HepG2 (cell line): ENCODE results near the gene UBE2M. TPM values are rescaled to one million over a fixed set of nuclear protein-coding genes. Genes with fewer than 3 reads are reported as not detected.
A peak's percentile ranks its signal among the peaks of the same experiment; 100 is the strongest.

Experiments
- CAMTA2 ChIP-seq: sonication (generic); formaldehyde crosslinking; IDR thresholded peaks from 2 replicates; pipeline ENCODE4 v1.4.0; 2020; ENCODE audit warnings: mild to moderate bottlenecking, missing genetic modification reagents, borderline replicate concordance
- HINFP ChIP-seq: sonication (generic); formaldehyde crosslinking; IDR thresholded peaks from 2 replicates; pipeline ENCODE4 v1.4.0; 2020; ENCODE audit warnings: low read depth, mild to moderate bottlenecking, missing genetic modification reagents
- LCORL ChIP-seq, 2 experiments: fragments of 450-650 bp in 1 of 2; sonication (generic) in 1 of 2; formaldehyde crosslinking in 1 of 2; IDR thresholded peaks; 2 replicates each; pipeline versions ENCODE4 v1.5.0 to v1.6.1; 2017 to 2020; ENCODE audit warnings: antibody characterized with exemption in 1 of 2, missing genetic modification reagents in 1 of 2
- RARG ChIP-seq: sonication (generic); formaldehyde crosslinking; IDR thresholded peaks from 2 replicates; pipeline ENCODE4 v1.4.0; 2020; ENCODE audit warnings: low read depth, mild to moderate bottlenecking, missing genetic modification reagents
- TFDP2 ChIP-seq: sonication (generic); formaldehyde crosslinking; IDR thresholded peaks from 2 replicates; pipeline ENCODE4 v1.4.0; 2020; ENCODE audit warnings: missing genetic modification reagents
- ZBTB1 ChIP-seq: sonication (generic); formaldehyde crosslinking; IDR thresholded peaks from 2 replicates; pipeline ENCODE4 v1.4.0; 2020; ENCODE audit warnings: missing genetic modification reagents, borderline replicate concordance
- ZNF713 ChIP-seq: sonication (generic); formaldehyde crosslinking; IDR thresholded peaks from 2 replicates; pipeline ENCODE4 v1.4.0; 2020; ENCODE audit warnings: mild to moderate bottlenecking, missing genetic modification reagents
- ZXDC ChIP-seq: sonication (generic); formaldehyde crosslinking; IDR thresholded peaks from 2 replicates; pipeline ENCODE4 v1.5.0; 2020; ENCODE audit warnings: mild to moderate bottlenecking, missing genetic modification reagents
- polyA plus RNA-seq, 8 experiments: library from polyadenylated mRNA; depleted of rRNA in 3 of 8; stranded (reverse) in 7 of 8; unstranded in 1 of 8; fragments of >200 nt; fragmentation: Illumina TruSeq in 4 of 8; extraction: Trizol in 4 of 8; gene quantifications; 2 replicates each; pipeline versions ENCODE4 v1.2.1 to v1.2.3, GENCODE V29; 2011 to 2016; ENCODE audit warnings: low read depth in 4 of 8, missing spikeins in 1 of 8, mixed read lengths in 1 of 8; ENCODE audit not compliant: insufficient read depth in 1 of 8
- total RNA-seq, 5 experiments: library from RNA; depleted of rRNA; stranded (reverse); fragments of >200 nt; fragmentation: Illumina TruSeq; extraction: Trizol; gene quantifications; 2 replicates each; pipeline ENCODE4 v1.2.3, GENCODE V29; 2016; ENCODE audit warnings: low read depth in 1 of 5
- TF ChIP-seq, protein P1 (sequence below): sonication (generic); formaldehyde crosslinking; IDR thresholded peaks from 2 replicates; pipeline ENCODE4 v1.4.0; 2020; ENCODE audit warnings: mild to moderate bottlenecking, missing genetic modification reagents
- TF ChIP-seq, protein P2 (sequence below): sonication (generic); formaldehyde crosslinking; IDR thresholded peaks from 2 replicates; pipeline ENCODE4 v1.5.1; 2020; ENCODE audit warnings: mild to moderate bottlenecking, missing genetic modification reagents, borderline replicate concordance

The UBE2M gene
- total and polyA plus RNA-seq, 2 of the 13 experiments (the other 11 are each of a cell fraction or from before 2014, with no cell fraction given), result 36.2 to 50.3 TPM

DNA sequence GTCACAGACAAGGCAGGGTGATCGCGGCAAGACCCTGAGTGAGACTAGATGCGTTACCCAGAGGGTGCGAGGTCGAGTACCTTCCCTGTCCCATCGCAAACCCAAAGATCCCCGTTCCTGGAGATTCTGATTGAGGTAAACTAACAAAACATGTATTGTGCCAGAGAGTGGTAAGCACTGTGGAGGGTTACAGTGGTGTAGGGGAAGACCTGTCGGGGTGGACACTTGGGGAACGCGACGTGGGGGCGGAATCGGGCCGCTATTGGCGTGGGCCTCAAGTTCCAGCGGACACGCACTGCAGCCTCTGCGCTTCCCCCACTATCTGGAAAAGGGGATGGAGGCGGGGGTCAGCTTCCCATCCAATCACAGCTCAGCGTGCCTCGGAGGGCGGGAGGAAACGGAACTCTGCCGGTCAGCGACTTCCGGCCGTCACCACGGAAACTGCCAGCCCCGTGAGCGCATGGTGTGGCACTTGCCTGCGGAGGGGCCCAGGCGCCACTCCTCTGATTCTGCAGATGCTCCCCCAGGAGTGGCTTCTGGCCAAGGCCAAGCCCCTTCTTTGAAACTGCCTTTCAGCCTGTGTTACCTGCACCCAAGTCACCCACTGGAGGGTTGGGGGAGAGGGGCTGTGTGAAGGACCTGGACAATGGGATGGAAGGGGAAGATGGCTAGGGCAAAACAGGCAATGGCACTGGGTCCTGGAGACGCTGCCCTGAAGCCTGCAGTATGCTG is 1.0 kb upstream of the UBE2M start (continued):
- TF ChIP-seq, protein P1, sequence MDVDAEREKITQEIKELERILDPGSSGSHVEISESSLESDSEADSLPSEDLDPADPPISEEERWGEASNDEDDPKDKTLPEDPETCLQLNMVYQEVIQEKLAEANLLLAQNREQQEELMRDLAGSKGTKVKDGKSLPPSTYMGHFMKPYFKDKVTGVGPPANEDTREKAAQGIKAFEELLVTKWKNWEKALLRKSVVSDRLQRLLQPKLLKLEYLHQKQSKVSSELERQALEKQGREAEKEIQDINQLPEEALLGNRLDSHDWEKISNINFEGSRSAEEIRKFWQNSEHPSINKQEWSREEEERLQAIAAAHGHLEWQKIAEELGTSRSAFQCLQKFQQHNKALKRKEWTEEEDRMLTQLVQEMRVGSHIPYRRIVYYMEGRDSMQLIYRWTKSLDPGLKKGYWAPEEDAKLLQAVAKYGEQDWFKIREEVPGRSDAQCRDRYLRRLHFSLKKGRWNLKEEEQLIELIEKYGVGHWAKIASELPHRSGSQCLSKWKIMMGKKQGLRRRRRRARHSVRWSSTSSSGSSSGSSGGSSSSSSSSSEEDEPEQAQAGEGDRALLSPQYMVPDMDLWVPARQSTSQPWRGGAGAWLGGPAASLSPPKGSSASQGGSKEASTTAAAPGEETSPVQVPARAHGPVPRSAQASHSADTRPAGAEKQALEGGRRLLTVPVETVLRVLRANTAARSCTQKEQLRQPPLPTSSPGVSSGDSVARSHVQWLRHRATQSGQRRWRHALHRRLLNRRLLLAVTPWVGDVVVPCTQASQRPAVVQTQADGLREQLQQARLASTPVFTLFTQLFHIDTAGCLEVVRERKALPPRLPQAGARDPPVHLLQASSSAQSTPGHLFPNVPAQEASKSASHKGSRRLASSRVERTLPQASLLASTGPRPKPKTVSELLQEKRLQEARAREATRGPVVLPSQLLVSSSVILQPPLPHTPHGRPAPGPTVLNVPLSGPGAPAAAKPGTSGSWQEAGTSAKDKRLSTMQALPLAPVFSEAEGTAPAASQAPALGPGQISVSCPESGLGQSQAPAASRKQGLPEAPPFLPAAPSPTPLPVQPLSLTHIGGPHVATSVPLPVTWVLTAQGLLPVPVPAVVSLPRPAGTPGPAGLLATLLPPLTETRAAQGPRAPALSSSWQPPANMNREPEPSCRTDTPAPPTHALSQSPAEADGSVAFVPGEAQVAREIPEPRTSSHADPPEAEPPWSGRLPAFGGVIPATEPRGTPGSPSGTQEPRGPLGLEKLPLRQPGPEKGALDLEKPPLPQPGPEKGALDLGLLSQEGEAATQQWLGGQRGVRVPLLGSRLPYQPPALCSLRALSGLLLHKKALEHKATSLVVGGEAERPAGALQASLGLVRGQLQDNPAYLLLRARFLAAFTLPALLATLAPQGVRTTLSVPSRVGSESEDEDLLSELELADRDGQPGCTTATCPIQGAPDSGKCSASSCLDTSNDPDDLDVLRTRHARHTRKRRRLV, result no peak
- TF ChIP-seq, protein P2, sequence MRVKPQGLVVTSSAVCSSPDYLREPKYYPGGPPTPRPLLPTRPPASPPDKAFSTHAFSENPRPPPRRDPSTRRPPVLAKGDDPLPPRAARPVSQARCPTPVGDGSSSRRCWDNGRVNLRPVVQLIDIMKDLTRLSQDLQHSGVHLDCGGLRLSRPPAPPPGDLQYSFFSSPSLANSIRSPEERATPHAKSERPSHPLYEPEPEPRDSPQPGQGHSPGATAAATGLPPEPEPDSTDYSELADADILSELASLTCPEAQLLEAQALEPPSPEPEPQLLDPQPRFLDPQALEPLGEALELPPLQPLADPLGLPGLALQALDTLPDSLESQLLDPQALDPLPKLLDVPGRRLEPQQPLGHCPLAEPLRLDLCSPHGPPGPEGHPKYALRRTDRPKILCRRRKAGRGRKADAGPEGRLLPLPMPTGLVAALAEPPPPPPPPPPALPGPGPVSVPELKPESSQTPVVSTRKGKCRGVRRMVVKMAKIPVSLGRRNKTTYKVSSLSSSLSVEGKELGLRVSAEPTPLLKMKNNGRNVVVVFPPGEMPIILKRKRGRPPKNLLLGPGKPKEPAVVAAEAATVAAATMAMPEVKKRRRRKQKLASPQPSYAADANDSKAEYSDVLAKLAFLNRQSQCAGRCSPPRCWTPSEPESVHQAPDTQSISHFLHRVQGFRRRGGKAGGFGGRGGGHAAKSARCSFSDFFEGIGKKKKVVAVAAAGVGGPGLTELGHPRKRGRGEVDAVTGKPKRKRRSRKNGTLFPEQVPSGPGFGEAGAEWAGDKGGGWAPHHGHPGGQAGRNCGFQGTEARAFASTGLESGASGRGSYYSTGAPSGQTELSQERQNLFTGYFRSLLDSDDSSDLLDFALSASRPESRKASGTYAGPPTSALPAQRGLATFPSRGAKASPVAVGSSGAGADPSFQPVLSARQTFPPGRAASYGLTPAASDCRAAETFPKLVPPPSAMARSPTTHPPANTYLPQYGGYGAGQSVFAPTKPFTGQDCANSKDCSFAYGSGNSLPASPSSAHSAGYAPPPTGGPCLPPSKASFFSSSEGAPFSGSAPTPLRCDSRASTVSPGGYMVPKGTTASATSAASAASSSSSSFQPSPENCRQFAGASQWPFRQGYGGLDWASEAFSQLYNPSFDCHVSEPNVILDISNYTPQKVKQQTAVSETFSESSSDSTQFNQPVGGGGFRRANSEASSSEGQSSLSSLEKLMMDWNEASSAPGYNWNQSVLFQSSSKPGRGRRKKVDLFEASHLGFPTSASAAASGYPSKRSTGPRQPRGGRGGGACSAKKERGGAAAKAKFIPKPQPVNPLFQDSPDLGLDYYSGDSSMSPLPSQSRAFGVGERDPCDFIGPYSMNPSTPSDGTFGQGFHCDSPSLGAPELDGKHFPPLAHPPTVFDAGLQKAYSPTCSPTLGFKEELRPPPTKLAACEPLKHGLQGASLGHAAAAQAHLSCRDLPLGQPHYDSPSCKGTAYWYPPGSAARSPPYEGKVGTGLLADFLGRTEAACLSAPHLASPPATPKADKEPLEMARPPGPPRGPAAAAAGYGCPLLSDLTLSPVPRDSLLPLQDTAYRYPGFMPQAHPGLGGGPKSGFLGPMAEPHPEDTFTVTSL (CRISPR knock-in tag), result peak; percentile 41; the same call in 1 of the 2 replicates
- no peak for TF ChIP-seq ZBTB1 (CRISPR knock-in tag)
- no peak for TF ChIP-seq HINFP (CRISPR knock-in tag)
- no peak for TF ChIP-seq RARG (CRISPR knock-in tag)
- TF ChIP-seq TFDP2 (CRISPR knock-in tag), result peak; percentile 93
- TF ChIP-seq CAMTA2 (CRISPR knock-in tag), result no peak
- TF ChIP-seq LCORL (IDR thresholded peaks at IDR 0.05), result no peak
- 0 out of 2 replicates have a peak, but pooled peaks have one; percentile 20 for TF ChIP-seq LCORL (CRISPR knock-in tag; IDR thresholded peaks at IDR 0.05)
- no peak for TF ChIP-seq ZNF713 (CRISPR knock-in tag)
- no peak; the same call in 1 of the 2 replicates for TF ChIP-seq ZXDC (CRISPR knock-in tag)
